Measurements from ENCODE around the gene SNRPB.
"Not testable (repeated sequence)": the region's sequence is repeated elsewhere in the genome, so short reads cannot be mapped to it uniquely, and the experiment has no call there.

The SNRPB gene

GRCh38 chr20:2470423-2471193 is at the start of gene SNRPB:
SNRPB (minus strand) TSS chr20:2470789; CDS start chr20:2470690, 99 bp downstream.
- DNase-seq = peak; percentile 96

DNA sequence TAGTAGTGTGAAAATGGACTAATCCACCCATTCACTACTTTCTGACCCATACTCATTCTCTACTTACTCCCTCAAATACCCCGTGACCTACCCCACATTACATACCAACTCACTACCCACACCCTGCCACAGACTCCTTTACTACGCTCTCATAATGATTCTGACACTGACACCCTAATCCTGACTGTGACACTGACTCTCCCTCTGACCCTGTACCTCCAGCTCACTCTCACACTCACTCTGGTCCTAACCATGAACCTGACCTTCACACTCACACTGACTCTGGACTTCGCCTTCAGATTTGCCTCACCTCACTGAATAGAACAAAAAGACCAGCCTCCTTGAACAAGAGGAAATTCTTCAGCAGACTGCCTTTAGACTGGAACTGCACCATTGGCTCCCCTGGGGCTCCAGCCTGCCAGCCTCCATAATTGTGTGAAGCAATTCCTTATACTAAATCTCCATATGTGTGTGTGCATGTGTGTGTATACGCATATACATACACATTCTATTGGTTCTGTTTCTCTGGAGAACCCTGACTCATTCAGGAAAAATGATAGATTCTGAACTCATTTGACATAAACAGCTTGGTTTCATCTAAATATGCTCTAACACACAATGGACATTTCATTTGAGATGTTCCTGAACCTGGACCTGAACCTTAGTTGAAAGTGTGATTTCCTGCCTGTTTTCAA is 48.7 kb upstream of the SNRPB start:
- no peak for DNase-seq

- DNase-seq = no peak
These were observed 48.0 kb upstream of the SNRPB start for GRCh38 chr20:2518558-2518957.

GRCh38 chr20:2518096-2518495 is 47.5 kb upstream of the SNRPB start:
- DNase-seq = no peak

GRCh38 chr20:2516399-2516798 is 45.8 kb upstream of the SNRPB start:
- no peak for DNase-seq

DNA sequence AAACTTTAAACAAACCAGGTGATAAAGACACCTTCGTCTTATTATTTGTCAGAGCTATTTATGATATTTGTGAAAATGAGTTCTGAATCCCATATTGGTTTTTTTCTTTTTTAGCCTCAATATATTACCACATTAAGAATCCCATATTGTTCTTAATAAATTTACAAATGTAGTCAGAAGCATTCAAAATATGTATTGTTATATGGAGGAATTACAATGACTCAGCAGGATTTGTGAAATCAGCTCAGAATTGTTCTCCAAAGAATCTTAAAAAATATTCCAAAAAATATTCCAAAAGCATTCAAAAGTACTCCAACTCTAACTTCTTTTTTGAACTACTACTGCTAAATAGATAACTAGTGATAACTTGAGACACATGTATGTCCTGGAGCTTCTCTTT is 44.6 kb upstream of the SNRPB start:
- no peak for DNase-seq

- no peak for DNase-seq
These were observed 39.2 kb upstream of the SNRPB start for GRCh38 chr20:2509794-2510193.

- DNase-seq = no peak
These were observed 38.8 kb upstream of the SNRPB start for GRCh38 chr20:2509468-2509781.

GRCh38 chr20:2508631-2509467 is 38.3 kb upstream of the SNRPB start, which contains the start of gene ZNF343:
ZNF343 (minus strand) TSS chr20:2508915; CDS start chr20:2493895, 15,020 bp downstream.
- peak; percentile 66 for DNase-seq

DNA sequence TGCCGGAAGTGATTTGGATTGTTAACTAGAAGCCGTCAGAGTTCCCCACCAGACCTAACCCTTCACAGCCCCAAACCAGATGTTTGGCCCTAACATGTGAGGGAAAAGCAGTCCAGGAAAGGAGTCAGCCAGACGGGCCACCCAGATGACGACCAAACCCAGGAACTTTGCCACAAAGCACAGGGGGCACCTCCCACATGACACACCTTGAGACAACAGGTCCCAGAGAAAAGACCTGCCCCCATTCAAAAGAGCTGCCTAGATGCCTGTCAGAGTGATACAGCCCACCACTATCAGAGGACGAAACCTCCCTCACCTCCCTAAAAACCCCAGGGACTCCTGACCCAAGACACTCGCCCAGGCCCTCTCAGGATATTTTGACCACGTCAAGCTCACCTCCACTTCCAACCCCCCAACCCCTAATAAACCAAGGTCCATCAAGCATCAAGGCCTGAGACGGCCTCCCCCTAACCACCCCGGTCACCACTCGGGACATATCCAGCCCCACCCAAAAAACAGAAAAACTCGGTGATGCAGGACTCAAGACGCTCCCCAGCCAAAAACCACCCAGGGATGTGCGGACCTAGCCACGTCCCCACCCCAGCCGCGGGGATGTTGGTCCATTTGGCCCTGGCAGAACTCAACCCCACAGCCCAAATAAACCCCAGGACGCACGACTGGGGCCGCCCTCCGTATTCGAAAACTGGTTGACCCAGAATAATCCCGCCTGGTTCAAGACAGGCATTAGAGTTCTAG is 37.5 kb upstream of the SNRPB start:
- no peak for DNase-seq

DNA sequence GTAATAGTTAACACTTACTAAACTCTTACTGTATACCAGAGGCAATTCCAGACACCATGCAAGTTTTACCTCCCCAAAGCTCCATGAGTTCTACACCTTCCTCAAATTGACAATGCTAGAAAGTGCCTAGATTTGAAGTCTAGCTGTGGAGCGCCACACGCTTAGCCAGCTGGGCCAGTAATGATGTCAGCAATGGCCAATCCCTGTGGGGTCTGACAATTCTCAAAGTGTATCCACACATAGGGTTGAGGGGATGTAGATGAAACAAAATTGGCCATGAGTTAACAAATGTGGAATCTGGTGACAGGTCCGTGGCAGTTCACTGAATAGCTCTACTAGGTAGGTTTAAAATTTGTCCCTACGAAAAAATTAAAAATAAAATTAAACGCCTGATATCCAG is 36.9 kb upstream of the SNRPB start:
- DNase-seq = no peak

DNA sequence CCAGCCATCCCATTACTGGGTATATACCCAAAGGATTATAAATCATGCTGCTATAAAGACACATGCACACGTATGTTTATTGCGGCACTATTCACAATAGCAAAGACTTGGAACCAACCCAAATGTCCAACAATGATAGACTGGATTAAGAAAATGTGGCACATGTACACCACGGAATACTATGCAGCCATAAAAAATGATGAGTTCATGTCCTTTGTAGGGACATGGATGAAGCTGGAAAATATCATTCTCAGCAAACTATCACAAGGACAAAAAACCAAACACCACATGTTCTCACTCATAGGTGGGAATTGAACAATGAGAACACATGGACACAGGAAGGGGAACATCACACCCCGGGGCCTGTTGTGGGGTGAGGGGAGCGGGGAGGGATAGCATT is 35.8 kb upstream of the SNRPB start:
- not testable (repeated sequence) for DNase-seq

DNA sequence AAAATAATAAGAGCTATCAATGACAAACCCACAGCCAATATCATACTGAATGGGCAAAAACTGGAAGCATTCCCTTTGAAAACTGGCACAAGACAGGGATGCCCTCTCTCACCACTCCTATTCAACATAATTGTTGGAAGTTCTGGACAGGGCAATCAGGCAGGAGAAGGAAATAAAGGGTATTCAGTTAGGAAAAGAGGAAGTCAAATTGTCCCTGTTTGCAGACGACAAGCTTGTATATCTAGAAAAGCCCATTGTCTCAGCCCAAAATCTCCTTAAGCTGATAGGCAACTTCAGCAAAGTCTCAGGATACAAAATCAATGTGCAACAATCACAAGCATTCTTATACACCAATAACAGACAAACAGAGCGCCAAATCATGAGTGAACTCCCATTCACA is 34.2 kb upstream of the SNRPB start:
- not testable (repeated sequence) for DNase-seq

GRCh38 chr20:2502808-2503384 is 32.3 kb upstream of the SNRPB start:
- not testable (repeated sequence) for DNase-seq

- no peak for DNase-seq
These were observed 15.1 kb upstream of the SNRPB start for GRCh38 chr20:2485661-2486060.

DNA sequence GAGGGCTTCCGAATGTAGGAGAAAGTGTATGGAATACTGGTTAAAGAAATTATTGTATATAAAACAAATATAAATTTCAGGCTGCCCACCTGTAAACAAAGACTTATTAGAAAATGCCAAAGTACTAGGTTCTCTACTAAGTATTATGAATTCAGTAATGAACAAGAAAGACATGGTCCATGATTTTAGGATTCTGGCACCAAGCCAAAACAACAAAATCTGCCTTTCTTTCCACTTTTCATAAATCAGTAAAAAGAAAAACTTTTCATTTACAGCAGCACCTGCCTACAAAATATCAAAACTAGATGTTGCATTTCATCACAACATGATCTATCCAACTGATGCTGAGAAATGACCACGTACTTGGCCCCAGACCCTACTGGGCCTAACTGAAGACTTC is 14.5 kb upstream of the SNRPB start:
- no peak for DNase-seq

GRCh38 chr20:2483504-2483903 is 12.9 kb upstream of the SNRPB start:
- no peak for DNase-seq

GRCh38 chr20:2480381-2480780 is 9.8 kb upstream of the SNRPB start:
- no peak for DNase-seq

DNA sequence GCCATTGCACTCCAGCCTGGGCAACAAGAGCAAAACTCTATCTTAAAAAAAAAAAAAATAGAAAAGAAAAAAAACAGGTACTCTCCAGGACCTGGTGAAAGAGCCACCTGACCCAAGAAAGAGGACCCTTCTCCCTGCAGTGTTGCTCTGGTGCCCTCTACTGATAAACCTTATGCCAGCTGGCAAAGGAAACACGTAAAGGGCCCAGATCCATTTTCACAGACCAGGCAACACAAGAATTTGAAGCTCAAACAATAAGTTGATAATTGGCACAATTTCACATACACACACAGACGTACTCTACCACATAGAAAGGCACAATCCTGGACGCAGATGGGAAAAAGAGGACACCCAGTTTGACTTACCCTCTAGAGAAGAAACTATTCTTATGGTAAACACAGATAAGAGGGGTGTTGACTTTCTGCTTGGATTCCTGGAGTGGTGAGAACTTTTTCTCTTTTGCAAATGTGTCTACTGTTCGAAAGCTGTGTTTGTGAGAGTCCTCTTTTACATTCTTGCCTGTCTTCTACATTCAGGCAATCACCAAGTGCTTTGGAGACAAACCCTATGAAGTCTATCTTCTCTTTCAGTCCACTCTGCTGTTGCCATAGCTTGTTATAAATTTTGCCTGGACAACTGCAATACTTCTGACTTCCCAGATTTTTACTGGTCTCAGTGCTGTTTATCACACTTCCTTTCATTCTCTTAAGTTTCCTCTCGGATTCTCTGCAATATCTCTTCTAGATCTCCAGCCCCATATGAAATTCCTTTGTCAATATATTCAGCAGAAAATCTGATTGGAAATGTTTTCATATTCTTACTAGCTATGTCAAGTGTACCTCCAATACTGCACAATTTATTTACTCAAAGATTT is 6.4 kb upstream of the SNRPB start:
- no peak for DNase-seq

GRCh38 chr20:2475850-2476741 is 5.5 kb upstream of the SNRPB start:
- DNase-seq = no peak
